ENCODE measurements around the gene NTRK3.

DNA sequence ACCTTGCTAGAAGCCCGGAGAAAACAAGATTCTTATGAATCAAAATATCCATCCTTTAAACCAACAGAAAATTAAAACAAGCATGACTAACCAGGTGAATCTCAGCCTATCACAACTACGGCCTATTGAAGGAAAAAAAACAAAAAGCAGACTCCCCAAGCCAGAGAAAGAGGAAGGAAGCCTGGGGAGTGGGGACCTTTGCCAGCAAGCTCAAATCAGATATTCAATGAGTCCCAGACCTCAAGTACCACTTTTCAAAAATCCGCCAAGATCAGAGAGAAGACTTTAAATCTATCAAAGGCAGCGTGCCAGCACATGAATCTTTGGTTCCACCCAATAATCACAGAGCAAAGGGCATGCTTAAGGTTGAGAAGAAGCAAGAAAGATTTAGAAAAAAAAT is 253.8 kb downstream of the NTRK3 start:
- TF ChIP-seq, protein P1, sequence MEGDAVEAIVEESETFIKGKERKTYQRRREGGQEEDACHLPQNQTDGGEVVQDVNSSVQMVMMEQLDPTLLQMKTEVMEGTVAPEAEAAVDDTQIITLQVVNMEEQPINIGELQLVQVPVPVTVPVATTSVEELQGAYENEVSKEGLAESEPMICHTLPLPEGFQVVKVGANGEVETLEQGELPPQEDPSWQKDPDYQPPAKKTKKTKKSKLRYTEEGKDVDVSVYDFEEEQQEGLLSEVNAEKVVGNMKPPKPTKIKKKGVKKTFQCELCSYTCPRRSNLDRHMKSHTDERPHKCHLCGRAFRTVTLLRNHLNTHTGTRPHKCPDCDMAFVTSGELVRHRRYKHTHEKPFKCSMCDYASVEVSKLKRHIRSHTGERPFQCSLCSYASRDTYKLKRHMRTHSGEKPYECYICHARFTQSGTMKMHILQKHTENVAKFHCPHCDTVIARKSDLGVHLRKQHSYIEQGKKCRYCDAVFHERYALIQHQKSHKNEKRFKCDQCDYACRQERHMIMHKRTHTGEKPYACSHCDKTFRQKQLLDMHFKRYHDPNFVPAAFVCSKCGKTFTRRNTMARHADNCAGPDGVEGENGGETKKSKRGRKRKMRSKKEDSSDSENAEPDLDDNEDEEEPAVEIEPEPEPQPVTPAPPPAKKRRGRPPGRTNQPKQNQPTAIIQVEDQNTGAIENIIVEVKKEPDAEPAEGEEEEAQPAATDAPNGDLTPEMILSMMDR (IDR thresholded peaks at IDR 0.05; ENCODE audit: extremely low read depth in 1 of 2, insufficient read depth in 1 of 2, low read depth in 1 of 2, low read length in 2 of 2), result no peak
- TF ChIP-seq MYC (IDR thresholded peaks at IDR 0.05; ENCODE audit: low read depth, low read length) (no peak), POLR2A (IDR thresholded peaks at IDR 0.05; ENCODE audit: low read depth, low read length) (no peak), GATA2 (IDR thresholded peaks at IDR 0.05; ENCODE audit: insufficient read depth, insufficient read length, low read depth, low read length) (no peak)

Measured in endothelial cell of umbilical vein (primary cell).